H1 (cell line): ENCODE data around the gene DAPK2.

ENCODE experiments used
- BRCA1 ChIP-seq: IDR thresholded peaks from 2 replicates; pipeline ENCODE4 v1.6.1; 2012; ENCODE audit warnings: low read depth, low read length, improper control_type of control experiment
- EP300 ChIP-seq, 2 experiments: IDR thresholded peaks; 1 replicate in 1 of 2; 2 replicates in 1 of 2; pipeline ENCODE4 v1.6.1; 2011 to 2012; ENCODE audit warnings: low read depth in 2 of 2, low read length in 2 of 2, mild to moderate bottlenecking in 2 of 2, borderline replicate concordance in 1 of 2, inconsistent platforms in 1 of 2, moderate library complexity in 1 of 2
- JUND ChIP-seq: IDR thresholded peaks from 2 replicates; pipeline ENCODE4 v1.6.1; 2011; ENCODE audit warnings: mild to moderate bottlenecking, improper control_type of control experiment, low read length
- MAX ChIP-seq: IDR thresholded peaks from 2 replicates; pipeline ENCODE4 v1.6.1; 2012; ENCODE audit warnings: inconsistent platforms
- POLR2A ChIP-seq, 2 experiments: IDR thresholded peaks; 1 replicate in 1 of 2; 2 replicates in 1 of 2; pipeline ENCODE4 v1.6.1; 2011; ENCODE audit warnings: low read depth in 2 of 2, low read length in 2 of 2, mild to moderate bottlenecking in 2 of 2; ENCODE audit errors: control extremely low read depth in 1 of 2
- POLR2AphosphoS5 ChIP-seq: IDR thresholded peaks from 2 replicates; pipeline ENCODE4 v1.6.1; 2011; ENCODE audit warnings: low read depth, low read length
- SP1 ChIP-seq: IDR thresholded peaks from 2 replicates; pipeline ENCODE4 v1.6.1; 2011; ENCODE audit warnings: low read depth, low read length
- SRF ChIP-seq: IDR thresholded peaks from 2 replicates; pipeline ENCODE4 v1.6.1; 2011; ENCODE audit warnings: mild to moderate bottlenecking, low read depth, low read length, moderate library complexity
- TCF12 ChIP-seq: IDR thresholded peaks from 2 replicates; pipeline ENCODE4 v1.6.1; 2011; ENCODE audit warnings: low read depth, mild to moderate bottlenecking, low read length
- YY1 ChIP-seq: IDR thresholded peaks from 2 replicates; pipeline ENCODE4 v1.6.1; 2011; ENCODE audit warnings: low read depth, mild to moderate bottlenecking, low read length
- TF ChIP-seq, protein P1 (sequence below), 3 experiments: IDR thresholded peaks; 1 replicate in 2 of 3; 2 replicates in 1 of 3; pipeline versions ENCODE4 v1.5.1 to v1.6.1; 2011; ENCODE audit warnings: low read length in 3 of 3, mild to moderate bottlenecking in 3 of 3, inconsistent platforms in 2 of 3, low read depth in 1 of 3, moderate library complexity in 1 of 3; ENCODE audit not compliant: insufficient read depth in 1 of 3; ENCODE audit errors: control extremely low read depth in 1 of 3

DNA sequence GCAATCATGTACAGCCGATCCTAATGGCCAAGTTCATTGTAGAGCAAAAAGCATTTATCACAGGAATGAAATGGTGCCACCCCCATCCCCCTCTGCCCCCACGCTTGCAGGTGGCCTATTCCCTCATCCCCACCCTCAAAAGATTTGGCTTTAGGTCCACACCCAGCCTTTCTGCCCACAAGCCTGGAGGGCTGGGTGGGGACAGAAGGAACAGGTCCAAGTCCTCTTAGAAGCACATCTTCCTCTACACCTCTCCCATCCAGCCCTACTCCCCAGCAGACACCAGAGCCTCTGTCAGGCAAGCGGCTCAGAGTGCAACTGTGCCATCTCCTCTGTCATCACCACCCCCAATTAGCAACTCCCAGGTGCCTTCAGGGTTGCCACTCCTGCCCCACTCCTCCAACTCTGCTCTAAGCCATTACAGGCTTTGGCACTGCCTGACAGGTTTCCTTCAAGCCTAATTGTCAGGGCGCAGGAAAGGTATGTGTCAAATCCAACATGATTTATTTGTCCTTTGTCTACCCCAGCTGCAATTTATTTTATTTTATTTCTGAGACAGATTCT lies 49.4 kb downstream of the DAPK2 start:
- TF ChIP-seq, protein P1, sequence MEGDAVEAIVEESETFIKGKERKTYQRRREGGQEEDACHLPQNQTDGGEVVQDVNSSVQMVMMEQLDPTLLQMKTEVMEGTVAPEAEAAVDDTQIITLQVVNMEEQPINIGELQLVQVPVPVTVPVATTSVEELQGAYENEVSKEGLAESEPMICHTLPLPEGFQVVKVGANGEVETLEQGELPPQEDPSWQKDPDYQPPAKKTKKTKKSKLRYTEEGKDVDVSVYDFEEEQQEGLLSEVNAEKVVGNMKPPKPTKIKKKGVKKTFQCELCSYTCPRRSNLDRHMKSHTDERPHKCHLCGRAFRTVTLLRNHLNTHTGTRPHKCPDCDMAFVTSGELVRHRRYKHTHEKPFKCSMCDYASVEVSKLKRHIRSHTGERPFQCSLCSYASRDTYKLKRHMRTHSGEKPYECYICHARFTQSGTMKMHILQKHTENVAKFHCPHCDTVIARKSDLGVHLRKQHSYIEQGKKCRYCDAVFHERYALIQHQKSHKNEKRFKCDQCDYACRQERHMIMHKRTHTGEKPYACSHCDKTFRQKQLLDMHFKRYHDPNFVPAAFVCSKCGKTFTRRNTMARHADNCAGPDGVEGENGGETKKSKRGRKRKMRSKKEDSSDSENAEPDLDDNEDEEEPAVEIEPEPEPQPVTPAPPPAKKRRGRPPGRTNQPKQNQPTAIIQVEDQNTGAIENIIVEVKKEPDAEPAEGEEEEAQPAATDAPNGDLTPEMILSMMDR (IDR thresholded peaks at IDR 0.05; ENCODE audit: control extremely low read depth in 1 of 3, insufficient read depth in 1 of 3, low read depth in 1 of 3, low read length in 3 of 3): no peak
- TF ChIP-seq TCF12: no peak
- TF ChIP-seq YY1: no peak
- no peak for TF ChIP-seq MAX
- no peak for TF ChIP-seq POLR2AphosphoS5
- no peak for TF ChIP-seq EP300 (IDR thresholded peaks at IDR 0.05; ENCODE audit: borderline replicate concordance in 1 of 2, low read depth in 2 of 2, low read length in 2 of 2)
- TF ChIP-seq JUND: no peak
- no peak for TF ChIP-seq SRF
- TF ChIP-seq SP1: no peak
- no peak for TF ChIP-seq POLR2A (IDR thresholded peaks at IDR 0.05; ENCODE audit: control extremely low read depth in 1 of 2, low read depth in 2 of 2, low read length in 2 of 2)
- TF ChIP-seq BRCA1: no peak
